Measurements from ENCODE around the gene NCDN. TPM values are rescaled to one million over a fixed set of nuclear protein-coding genes. Genes with fewer than 3 reads are reported as not detected.

Gene NCDN
- total RNA-seq, 4 donors from 2014 or later, result 16.6 to 41.2 (median 24.3) TPM

DNA sequence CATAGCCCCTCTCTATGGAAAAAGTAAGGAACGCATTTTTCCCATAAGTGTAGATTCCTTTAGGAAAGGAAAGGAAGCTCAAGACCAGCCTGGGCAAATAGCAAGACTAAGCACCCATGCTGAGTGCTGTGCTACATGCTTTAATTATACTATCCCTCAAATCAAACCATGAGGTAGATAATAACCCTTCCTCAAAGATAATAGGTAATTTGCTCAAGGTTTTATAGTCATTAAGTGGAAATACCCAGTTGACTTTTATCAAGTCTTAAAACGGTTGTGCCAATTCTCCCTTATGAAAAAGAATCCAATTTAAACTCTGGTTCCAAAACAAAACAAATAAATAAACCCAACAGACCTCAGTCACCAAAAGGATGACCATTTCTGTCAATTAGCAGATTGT, 3.7 kb upstream of the NCDN start:
- Histone ChIP-seq H3K4me3 (no peak overlapping the region), H3K9me3 (no peaks in the 10 kb centered on the region), H3K27ac (no peak overlapping the region), H3K36me3 (peaks cover 0 to 52% of the 10 kb centered on the region in 2 donors), H3K4me1 (peaks cover 0 to 58% (median 23%) of the 10 kb centered on the region in 3 donors), H3K27me3 (no peaks in the 10 kb centered on the region)
- no peak for TF ChIP-seq EP300 (IDR thresholded peaks at IDR 0.05)
- TF ChIP-seq POLR2AphosphoS5 (IDR thresholded peaks at IDR 0.05), result no peak
- TF ChIP-seq, protein P1, sequence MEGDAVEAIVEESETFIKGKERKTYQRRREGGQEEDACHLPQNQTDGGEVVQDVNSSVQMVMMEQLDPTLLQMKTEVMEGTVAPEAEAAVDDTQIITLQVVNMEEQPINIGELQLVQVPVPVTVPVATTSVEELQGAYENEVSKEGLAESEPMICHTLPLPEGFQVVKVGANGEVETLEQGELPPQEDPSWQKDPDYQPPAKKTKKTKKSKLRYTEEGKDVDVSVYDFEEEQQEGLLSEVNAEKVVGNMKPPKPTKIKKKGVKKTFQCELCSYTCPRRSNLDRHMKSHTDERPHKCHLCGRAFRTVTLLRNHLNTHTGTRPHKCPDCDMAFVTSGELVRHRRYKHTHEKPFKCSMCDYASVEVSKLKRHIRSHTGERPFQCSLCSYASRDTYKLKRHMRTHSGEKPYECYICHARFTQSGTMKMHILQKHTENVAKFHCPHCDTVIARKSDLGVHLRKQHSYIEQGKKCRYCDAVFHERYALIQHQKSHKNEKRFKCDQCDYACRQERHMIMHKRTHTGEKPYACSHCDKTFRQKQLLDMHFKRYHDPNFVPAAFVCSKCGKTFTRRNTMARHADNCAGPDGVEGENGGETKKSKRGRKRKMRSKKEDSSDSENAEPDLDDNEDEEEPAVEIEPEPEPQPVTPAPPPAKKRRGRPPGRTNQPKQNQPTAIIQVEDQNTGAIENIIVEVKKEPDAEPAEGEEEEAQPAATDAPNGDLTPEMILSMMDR (IDR thresholded peaks at IDR 0.05), result no peak
- no peak for TF ChIP-seq POLR2A (IDR thresholded peaks at IDR 0.05)
- 66 to 73% methylated on average over 2 of the region's 2 CpGs for whole genome bisulfite sequencing, 2 donors (ENCODE audit: low coverage in 1 of 2)
- ATAC-seq, result no peak

DNA sequence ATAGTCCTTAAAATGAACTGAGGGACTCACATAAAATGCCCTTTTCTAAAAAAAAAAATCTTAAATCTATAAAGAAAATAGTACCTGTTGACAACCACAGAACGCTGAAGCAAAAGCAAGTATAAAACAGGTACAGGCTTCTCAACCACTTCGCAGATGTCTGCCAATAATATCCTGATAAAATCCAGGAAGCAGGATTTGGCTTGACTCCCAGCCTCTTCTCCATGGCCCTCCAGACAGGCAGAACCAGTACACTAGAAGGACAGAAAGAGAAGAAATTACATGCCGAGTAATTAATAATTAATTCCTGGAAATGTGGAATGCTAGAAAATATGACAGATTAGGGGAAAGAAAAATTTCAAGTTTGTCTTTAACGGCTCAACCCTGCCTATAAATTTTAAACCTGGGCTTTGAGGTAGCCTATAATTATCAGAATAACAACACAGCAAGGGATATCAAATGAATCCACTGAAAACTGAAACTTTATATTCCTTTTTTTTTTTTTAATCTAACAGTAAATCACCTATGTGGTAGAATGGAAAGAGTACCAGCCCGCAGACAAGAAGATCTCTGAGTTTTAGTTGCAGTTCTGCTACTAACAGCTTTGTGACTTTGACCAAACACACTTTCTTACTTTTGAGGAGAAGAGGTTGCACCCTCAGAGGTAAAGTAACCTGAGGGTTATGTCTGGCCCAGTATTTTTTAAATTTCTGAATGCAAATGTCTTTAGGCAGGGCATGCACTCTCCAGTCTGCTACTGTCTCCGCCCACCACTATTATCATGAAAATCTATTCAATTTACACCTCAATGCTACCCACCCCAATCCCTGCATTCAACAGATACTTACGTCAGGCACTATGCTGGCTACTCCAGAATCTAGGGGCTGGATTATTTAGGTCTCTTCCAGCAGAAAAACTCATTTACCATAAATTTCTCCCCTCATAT, 3.1 kb upstream of the NCDN start:
- Histone ChIP-seq H3K4me1 (peaks cover 0 to 60% (median 27%) of the 10 kb centered on the region in 3 donors), H3K4me3 (no peak overlapping the region), H3K9me3 (no peaks in the 10 kb centered on the region), H3K27ac (no peak overlapping the region), H3K36me3 (peaks cover 0 to 45% of the 10 kb centered on the region in 2 donors), H3K27me3 (no peaks in the 10 kb centered on the region)
- 45 to 53% methylated on average over 7 of the region's 7 CpGs for WGBS, 2 donors (ENCODE audit: low coverage in 1 of 2)
- TF ChIP-seq EP300 (IDR thresholded peaks at IDR 0.05) (no peak), POLR2AphosphoS5 (IDR thresholded peaks at IDR 0.05) (no peak), POLR2A (IDR thresholded peaks at IDR 0.05) (no peak)
- TF ChIP-seq, protein P1 (IDR thresholded peaks at IDR 0.05), result no peak
- ATAC-seq, result no peak

DNA sequence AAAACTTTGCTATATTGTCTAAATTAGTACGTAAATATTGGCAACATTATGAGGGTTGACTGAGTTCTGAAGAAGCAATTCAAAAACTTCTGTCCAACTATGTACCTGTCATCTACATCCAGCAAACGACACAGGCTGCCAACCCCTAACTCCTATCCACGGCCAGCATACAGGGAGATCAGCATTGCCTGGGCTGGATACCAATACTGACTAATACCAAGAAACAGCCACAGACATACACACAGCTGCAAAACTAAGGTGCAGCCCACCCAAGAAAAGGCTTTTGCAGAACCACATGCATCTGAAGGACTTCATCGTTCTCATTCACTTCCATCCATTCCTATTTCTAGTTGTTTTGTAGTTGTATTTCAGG, 2.4 kb upstream of the NCDN start:
- H3K27ac ChIP-seq, result no peak overlapping the region
- WGBS, 2 donors (ENCODE audit: low coverage in 1 of 2), result 52 to 57% methylated on average over 1 to 4 of the region's 4 CpGs
- peaks cover 0 to 39% of the 10 kb centered on the region in 2 donors for H3K36me3 ChIP-seq
- no peaks in the 10 kb centered on the region for H3K9me3 ChIP-seq
- no peak overlapping the region for H3K4me3 ChIP-seq
- no peaks in the 10 kb centered on the region for H3K27me3 ChIP-seq
- peaks cover 0 to 66% (median 27%) of the 10 kb centered on the region in 3 donors for H3K4me1 ChIP-seq
- no peak for TF ChIP-seq POLR2A (IDR thresholded peaks at IDR 0.05)
- no peak for TF ChIP-seq POLR2AphosphoS5 (IDR thresholded peaks at IDR 0.05)
- no peak for TF ChIP-seq EP300 (IDR thresholded peaks at IDR 0.05)
- TF ChIP-seq, protein P1 (IDR thresholded peaks at IDR 0.05), result no peak
- no peak for ATAC-seq

DNA sequence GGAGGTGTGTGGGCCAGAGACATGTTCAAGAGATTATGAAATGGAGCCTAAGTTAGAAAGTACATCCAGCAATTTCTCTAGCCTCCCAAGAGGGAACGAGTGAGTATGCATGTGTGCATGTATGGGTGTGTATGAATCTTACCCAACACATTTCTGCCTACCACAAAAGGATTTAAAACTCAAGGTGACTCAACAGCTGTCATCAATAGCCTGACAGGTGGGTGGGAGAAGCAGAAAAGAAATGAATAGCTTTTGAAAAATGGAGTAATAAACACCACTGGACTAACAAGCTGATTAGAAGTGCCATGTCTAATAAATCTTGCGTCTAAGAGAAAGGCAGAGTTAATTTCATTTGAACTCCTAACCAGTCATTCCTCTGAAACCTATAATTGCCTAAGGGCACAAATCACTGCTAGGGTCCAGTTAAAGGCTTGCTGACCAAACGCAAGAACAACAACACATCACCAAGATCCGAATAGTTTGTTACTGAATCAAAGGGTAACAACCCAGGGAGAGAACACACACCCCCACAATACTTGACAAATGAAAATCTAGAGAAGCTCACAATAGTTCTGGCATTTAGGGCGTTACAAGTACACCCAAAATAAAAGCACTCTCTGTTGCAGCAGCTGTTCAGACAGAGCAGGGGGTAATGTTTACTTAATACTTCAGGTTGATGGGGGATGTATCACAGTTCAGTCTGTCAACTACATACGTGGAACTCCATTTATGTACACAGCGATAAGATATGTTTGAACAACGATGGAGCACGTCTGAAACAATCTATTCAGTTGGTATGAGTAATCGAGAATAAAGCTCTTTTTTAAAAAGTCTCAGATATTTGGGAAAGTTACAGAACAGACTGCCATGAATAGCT, 1.8 kb upstream of the NCDN start:
- TF ChIP-seq POLR2A (IDR thresholded peaks at IDR 0.05) (no peak), EP300 (IDR thresholded peaks at IDR 0.05) (no peak), POLR2AphosphoS5 (IDR thresholded peaks at IDR 0.05) (no peak)
- TF ChIP-seq, protein P1 (IDR thresholded peaks at IDR 0.05), result no peak
- ATAC-seq, result no peak
- Histone ChIP-seq H3K9me3 (no peaks in the 10 kb centered on the region), H3K27me3 (no peaks in the 10 kb centered on the region), H3K36me3 (peaks cover 0 to 34% of the 10 kb centered on the region in 2 donors), H3K4me1 (peaks cover 0 to 73% (median 32%) of the 10 kb centered on the region in 3 donors), H3K27ac (peak overlapping the region in 2 of 4 donors; percentile 94 to 98), H3K4me3 (peak overlapping the region in 1 of 2 donors; percentile 74)
- WGBS, 2 donors (ENCODE audit: low coverage in 1 of 2), result 30 to 38% methylated on average over 10 of the region's 10 CpGs

Data from gastroesophageal sphincter (tissue), 4 donors.